PFSK-1 (cell line): Measurements from ENCODE around the gene TREX2.

Experiments
- FOXP2 ChIP-seq: optimal IDR thresholded peaks from 2 replicates; pipeline ENCODE3; 2011; ENCODE audit warnings: borderline replicate concordance, control low read depth, inconsistent platforms; ENCODE audit not compliant: insufficient read depth; ENCODE audit errors: extremely low read length, extremely low read depth
- POLR2AphosphoS5 ChIP-seq: IDR thresholded peaks from 2 replicates; pipeline ENCODE4 v1.6.1; 2012; ENCODE audit warnings: low read depth, mild to moderate bottlenecking, control low read depth, low read length, moderate library complexity
- SIN3A ChIP-seq: IDR thresholded peaks from 2 replicates; pipeline ENCODE4 v1.6.1; 2012; ENCODE audit warnings: mild to moderate bottlenecking, low read length, moderate library complexity, borderline replicate concordance; ENCODE audit not compliant: insufficient read depth
- TAF1 ChIP-seq: IDR thresholded peaks from 2 replicates; pipeline ENCODE4 v1.6.1; 2012; ENCODE audit warnings: low read length, control low read depth, borderline replicate concordance; ENCODE audit not compliant: insufficient read depth
- TF ChIP-seq, protein P1 (sequence below), 2 experiments: IDR thresholded peaks; 2 replicates each; pipeline versions ENCODE4 v1.6.1 to v1.8.0; 2011 to 2012; ENCODE audit warnings: low read depth in 2 of 2, low read length in 2 of 2, control low read depth in 1 of 2, inconsistent platforms in 1 of 2, mild to moderate bottlenecking in 1 of 2, moderate library complexity in 1 of 2; ENCODE audit not compliant: insufficient read depth in 1 of 2

TREX2 gene

GRCh38 chrX:153488231-153488914 is 42.5 kb upstream of the TREX2 start:
- TF ChIP-seq SIN3A = no peak
- peak; percentile 33; the same call in 1 of the 2 replicates for TF ChIP-seq POLR2AphosphoS5
- TF ChIP-seq FOXP2 = no peak

- TF ChIP-seq TAF1 = no peak
- no peak for TF ChIP-seq SIN3A
- no peak for TF ChIP-seq POLR2AphosphoS5
- TF ChIP-seq FOXP2 = no peak
Observed at GRCh38 chrX:153487590-153488071, 41.8 kb upstream of the TREX2 start.

DNA sequence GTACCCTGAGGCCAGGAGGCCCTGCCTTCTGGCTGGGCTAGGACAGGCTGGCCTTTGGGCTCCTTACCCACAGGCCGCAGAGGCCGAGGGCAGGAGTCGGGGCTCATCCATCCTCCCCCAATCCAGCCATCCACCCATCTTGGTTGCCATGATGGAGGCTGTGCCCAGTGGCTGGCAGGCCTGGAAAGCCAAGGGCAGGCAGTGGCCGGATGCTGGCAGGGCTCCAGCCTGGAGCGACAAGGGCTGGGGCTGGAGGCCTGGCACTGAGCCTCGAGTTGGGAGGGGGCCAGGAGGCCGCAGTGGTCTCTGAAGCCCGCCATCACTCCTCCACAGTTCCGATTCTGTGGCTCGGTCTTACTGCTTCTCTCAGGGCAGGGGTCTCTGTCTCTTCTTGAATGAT is 40.3 kb upstream of the TREX2 start:
- no peak for TF ChIP-seq TAF1
- TF ChIP-seq FOXP2 = no peak
- no peak for TF ChIP-seq POLR2AphosphoS5
- no peak for TF ChIP-seq SIN3A
- TF ChIP-seq, protein P1, sequence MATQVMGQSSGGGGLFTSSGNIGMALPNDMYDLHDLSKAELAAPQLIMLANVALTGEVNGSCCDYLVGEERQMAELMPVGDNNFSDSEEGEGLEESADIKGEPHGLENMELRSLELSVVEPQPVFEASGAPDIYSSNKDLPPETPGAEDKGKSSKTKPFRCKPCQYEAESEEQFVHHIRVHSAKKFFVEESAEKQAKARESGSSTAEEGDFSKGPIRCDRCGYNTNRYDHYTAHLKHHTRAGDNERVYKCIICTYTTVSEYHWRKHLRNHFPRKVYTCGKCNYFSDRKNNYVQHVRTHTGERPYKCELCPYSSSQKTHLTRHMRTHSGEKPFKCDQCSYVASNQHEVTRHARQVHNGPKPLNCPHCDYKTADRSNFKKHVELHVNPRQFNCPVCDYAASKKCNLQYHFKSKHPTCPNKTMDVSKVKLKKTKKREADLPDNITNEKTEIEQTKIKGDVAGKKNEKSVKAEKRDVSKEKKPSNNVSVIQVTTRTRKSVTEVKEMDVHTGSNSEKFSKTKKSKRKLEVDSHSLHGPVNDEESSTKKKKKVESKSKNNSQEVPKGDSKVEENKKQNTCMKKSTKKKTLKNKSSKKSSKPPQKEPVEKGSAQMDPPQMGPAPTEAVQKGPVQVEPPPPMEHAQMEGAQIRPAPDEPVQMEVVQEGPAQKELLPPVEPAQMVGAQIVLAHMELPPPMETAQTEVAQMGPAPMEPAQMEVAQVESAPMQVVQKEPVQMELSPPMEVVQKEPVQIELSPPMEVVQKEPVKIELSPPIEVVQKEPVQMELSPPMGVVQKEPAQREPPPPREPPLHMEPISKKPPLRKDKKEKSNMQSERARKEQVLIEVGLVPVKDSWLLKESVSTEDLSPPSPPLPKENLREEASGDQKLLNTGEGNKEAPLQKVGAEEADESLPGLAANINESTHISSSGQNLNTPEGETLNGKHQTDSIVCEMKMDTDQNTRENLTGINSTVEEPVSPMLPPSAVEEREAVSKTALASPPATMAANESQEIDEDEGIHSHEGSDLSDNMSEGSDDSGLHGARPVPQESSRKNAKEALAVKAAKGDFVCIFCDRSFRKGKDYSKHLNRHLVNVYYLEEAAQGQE (IDR thresholded peaks at IDR 0.05; ENCODE audit: insufficient read depth in 1 of 2, low read depth in 2 of 2, low read length in 2 of 2) = no peak

DNA sequence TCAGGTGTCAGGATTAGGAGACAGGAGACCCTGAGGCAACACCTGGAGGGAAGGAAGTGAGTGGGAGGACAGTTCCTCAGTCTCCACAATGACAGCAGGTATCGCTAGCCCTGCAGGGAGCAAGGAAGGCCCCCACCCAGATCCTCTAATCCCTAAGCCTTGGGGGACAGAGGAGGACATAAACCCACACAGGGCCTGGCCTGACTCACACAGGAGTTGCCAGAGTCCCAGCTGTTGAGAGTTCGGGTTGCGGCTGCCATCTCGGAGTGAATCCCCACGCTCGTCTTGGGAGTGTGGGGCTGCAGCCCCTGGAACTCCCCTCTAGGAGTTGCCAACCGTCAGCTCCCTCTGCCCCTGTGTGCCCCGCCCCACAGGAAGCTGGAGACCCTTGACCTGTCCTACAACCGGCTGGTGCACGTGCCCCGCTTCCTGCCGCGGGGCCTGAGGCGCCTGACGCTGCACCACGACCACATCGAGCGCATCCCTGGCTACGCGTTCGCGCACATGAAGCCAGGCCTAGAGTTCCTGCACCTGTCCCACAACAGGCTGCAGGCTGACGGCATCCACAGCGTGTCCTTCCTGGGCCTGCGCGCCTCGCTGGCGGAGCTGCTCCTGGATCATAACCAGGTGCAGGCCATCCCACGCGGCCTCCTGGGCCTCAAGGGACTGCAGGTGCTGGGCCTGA is 39.7 kb upstream of the TREX2 start:
- TF ChIP-seq, protein P1 (IDR thresholded peaks at IDR 0.05; ENCODE audit: insufficient read depth in 1 of 2, low read depth in 2 of 2, low read length in 2 of 2) = no peak
- TF ChIP-seq POLR2AphosphoS5 = no peak
- no peak for TF ChIP-seq TAF1
- no peak for TF ChIP-seq FOXP2
- no peak for TF ChIP-seq SIN3A

DNA sequence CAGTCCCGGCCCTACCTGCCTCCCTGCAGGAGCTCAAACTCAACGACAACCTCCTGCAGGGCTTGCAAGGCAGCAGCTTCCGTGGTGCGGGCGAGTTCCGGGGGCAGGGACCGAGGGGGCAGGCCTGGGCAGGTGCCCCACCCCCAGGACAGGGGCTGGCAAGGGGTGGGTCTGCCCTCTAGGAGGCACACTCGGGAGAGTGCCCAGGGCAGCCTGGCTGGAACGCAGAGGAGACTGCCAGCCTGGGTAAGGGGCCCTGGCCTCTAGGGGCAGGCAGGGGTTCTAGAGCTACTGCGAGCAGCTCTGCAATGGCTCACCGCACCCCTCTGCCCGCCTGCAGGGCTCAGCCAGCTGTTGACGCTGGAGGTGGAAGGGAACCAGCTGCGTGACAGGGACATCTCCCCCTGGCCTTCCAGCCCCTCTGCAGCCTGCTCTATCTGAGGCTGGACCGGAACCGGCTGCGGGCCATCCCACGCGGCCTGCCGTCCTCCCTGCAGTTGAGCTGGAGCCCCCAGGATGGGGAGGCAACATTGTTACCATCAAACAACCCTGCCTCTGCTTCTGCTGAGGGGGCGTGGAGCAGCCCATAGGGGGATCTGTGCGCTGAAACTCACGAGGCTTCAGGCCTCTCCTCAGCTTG is 36.6 kb upstream of the TREX2 start:
- TF ChIP-seq TAF1 (no peak), SIN3A (no peak), POLR2AphosphoS5 (no peak), FOXP2 (no peak)
- TF ChIP-seq, protein P1 (IDR thresholded peaks at IDR 0.05; ENCODE audit: insufficient read depth in 1 of 2, low read depth in 2 of 2, low read length in 2 of 2) = no peak
